ENCODE data around the gene DPM1.

DPM1 gene

GRCh38 chr20:50929299-50930138 is 28.8 kb downstream of the DPM1 start:
- peak; percentile 97 for DNase-seq

GRCh38 chr20:50928469-50928868 is 29.9 kb downstream of the DPM1 start:
- DNase-seq: no peak

GRCh38 chr20:50926530-50926929 is 31.8 kb downstream of the DPM1 start:
- no peak for DNase-seq

- DNase-seq: no peak
Measured at GRCh38 chr20:50924261-50924920, 33.9 kb downstream of the DPM1 start.

GRCh38 chr20:50921803-50922501 is 36.4 kb downstream of the DPM1 start:
- DNase-seq: no peak

- no peak for DNase-seq
Measured at GRCh38 chr20:50920997-50921396, 37.3 kb downstream of the DPM1 start.

GRCh38 chr20:50919567-50919966 is 38.8 kb downstream of the DPM1 start:
- no peak for DNase-seq

GRCh38 chr20:50918403-50918802 is 39.9 kb downstream of the DPM1 start:
- no peak for DNase-seq

GRCh38 chr20:50916934-50917333 is 41.4 kb downstream of the DPM1 start:
- no peak for DNase-seq

- DNase-seq: peak; percentile 57
Measured at GRCh38 chr20:50916257-50916656, 42.1 kb downstream of the DPM1 start.

- DNase-seq: no peak
Measured at GRCh38 chr20:50915424-50915823, 42.9 kb downstream of the DPM1 start.

- DNase-seq: no peak
Measured at GRCh38 chr20:50913690-50914375, 44.5 kb downstream of the DPM1 start.

GRCh38 chr20:50911716-50912115 is 46.6 kb downstream of the DPM1 start:
- DNase-seq: no peak

- DNase-seq: no peak
Measured at GRCh38 chr20:50911030-50911429, 47.3 kb downstream of the DPM1 start.

- no peak for DNase-seq
Measured at GRCh38 chr20:50909413-50909812, 48.9 kb downstream of the DPM1 start.

GRCh38 chr20:50904067-50904570 is 54.2 kb downstream of the DPM1 start:
- DNase-seq: no peak

GRCh38 chr20:50903353-50904051 is 54.8 kb downstream of the DPM1 start:
- DNase-seq: no peak

- no peak for DNase-seq
Measured at GRCh38 chr20:50901301-50901700, 57.0 kb downstream of the DPM1 start.

GRCh38 chr20:50900261-50900660 is 58.1 kb downstream of the DPM1 start:
- no peak for DNase-seq

- DNase-seq: no peak
Measured at GRCh38 chr20:50898475-50898874, 59.9 kb downstream of the DPM1 start.

- no peak for DNase-seq
Measured at GRCh38 chr20:50895111-50895830, 63.1 kb downstream of the DPM1 start.

GRCh38 chr20:50893620-50894019 is 64.7 kb downstream of the DPM1 start:
- DNase-seq: no peak

Measured in islet precursor cell (in vitro differentiated cells).